ENCODE data around the gene CDH20.

Gene CDH20

GRCh38 chr18:61448316-61448715 is 115.1 kb downstream of the CDH20 start:
- no peak for TF ChIP-seq CTCF (IDR thresholded peaks at IDR 0.05; ENCODE audit: low read depth, low read length, missing control alignments)
- no peak for DNase-seq (ENCODE audit: low read depth)
- no peak overlapping the region for H3K4me3 ChIP-seq (ENCODE audit: low read depth, low read length)

- no peak for DNase-seq (ENCODE audit: low read depth)
- no peak for TF ChIP-seq CTCF (IDR thresholded peaks at IDR 0.05; ENCODE audit: low read depth, low read length, missing control alignments)
- no peak overlapping the region for H3K4me3 ChIP-seq (ENCODE audit: low read depth, low read length)
Observed at GRCh38 chr18:61459896-61460648, 126.8 kb downstream of the CDH20 start.

- TF ChIP-seq CTCF (IDR thresholded peaks at IDR 0.05; ENCODE audit: low read depth, low read length, missing control alignments): no peak
- DNase-seq (ENCODE audit: low read depth): no peak
Observed at GRCh38 chr18:61464551-61465142, 131.4 kb downstream of the CDH20 start.

GRCh38 chr18:61466736-61467135 is 133.5 kb downstream of the CDH20 start:
- no peak for TF ChIP-seq CTCF (IDR thresholded peaks at IDR 0.05; ENCODE audit: low read depth, low read length, missing control alignments)
- no peak for DNase-seq (ENCODE audit: low read depth)
- H3K4me3 ChIP-seq (ENCODE audit: low read depth, low read length): no peak overlapping the region

More at GRCh38 chr18:61464551-61465142, 131.4 kb downstream of the CDH20 start:
- H3K4me3 ChIP-seq (ENCODE audit: low read depth, low read length): no peak overlapping the region

GRCh38 chr18:61470031-61470674 is 136.9 kb downstream of the CDH20 start:
- no peak for DNase-seq (ENCODE audit: low read depth)
- TF ChIP-seq CTCF (IDR thresholded peaks at IDR 0.05; ENCODE audit: low read depth, low read length, missing control alignments): no peak
- H3K4me3 ChIP-seq (ENCODE audit: low read depth, low read length): no peak overlapping the region

- DNase-seq (ENCODE audit: low read depth): no peak
- TF ChIP-seq CTCF (IDR thresholded peaks at IDR 0.05; ENCODE audit: low read depth, low read length, missing control alignments): no peak
- no peak overlapping the region for H3K4me3 ChIP-seq (ENCODE audit: low read depth, low read length)
Observed at GRCh38 chr18:61471541-61471940, 138.3 kb downstream of the CDH20 start.

All from GM12864 (cell line).